NB4 (cell line): Measurements from ENCODE around the gene SMURF1.

Source experiments
- POLR2A ChIP-seq: IDR thresholded peaks from 2 replicates; pipeline ENCODE4 v1.6.1; 2011; ENCODE audit warnings: mild to moderate bottlenecking; ENCODE audit not compliant: insufficient read length; ENCODE audit errors: extremely low read depth
- TF ChIP-seq, protein P1 (sequence below): IDR thresholded peaks from one replicate; pipeline ENCODE4 v1.5.1; 2012; ENCODE audit warnings: low read depth, low read length

DNA sequence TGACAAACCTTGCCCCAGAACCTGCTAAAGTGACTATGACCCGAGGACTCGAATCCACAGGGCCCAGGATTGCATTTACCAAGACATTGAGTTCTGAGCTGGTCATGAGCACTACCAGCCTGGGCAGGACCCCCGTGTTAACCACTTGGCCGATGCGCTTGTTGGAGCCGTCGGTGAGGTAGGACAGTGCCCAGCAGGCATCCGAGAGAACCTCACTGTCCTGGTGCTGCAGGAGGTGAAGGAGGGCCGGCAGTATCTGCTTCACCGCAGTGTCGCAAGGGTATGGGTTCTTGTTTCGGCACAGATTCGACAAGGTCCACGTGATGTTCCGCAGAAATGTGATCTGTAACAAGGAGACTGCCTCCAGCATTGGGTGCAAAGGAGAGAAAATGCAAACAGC lies 44.3 kb upstream of the SMURF1 start:
- TF ChIP-seq, protein P1, sequence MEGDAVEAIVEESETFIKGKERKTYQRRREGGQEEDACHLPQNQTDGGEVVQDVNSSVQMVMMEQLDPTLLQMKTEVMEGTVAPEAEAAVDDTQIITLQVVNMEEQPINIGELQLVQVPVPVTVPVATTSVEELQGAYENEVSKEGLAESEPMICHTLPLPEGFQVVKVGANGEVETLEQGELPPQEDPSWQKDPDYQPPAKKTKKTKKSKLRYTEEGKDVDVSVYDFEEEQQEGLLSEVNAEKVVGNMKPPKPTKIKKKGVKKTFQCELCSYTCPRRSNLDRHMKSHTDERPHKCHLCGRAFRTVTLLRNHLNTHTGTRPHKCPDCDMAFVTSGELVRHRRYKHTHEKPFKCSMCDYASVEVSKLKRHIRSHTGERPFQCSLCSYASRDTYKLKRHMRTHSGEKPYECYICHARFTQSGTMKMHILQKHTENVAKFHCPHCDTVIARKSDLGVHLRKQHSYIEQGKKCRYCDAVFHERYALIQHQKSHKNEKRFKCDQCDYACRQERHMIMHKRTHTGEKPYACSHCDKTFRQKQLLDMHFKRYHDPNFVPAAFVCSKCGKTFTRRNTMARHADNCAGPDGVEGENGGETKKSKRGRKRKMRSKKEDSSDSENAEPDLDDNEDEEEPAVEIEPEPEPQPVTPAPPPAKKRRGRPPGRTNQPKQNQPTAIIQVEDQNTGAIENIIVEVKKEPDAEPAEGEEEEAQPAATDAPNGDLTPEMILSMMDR: no peak
- TF ChIP-seq POLR2A: no peak
